GM21576 (cell line): ENCODE data around the gene TMEM8B.
"Not testable (repeated sequence)": the region's sequence is repeated elsewhere in the genome, so short reads cannot be mapped to it uniquely, and the experiment has no call there.

Source experiments
- ATAC-seq: cut with Tn5 transposase; IDR thresholded peaks from one replicate; pipeline ENCODE4 v1.9.1; 2021; ENCODE audit warnings: mild to moderate bottlenecking, moderate library complexity; ENCODE audit not compliant: unreplicated experiment

The TMEM8B gene

DNA sequence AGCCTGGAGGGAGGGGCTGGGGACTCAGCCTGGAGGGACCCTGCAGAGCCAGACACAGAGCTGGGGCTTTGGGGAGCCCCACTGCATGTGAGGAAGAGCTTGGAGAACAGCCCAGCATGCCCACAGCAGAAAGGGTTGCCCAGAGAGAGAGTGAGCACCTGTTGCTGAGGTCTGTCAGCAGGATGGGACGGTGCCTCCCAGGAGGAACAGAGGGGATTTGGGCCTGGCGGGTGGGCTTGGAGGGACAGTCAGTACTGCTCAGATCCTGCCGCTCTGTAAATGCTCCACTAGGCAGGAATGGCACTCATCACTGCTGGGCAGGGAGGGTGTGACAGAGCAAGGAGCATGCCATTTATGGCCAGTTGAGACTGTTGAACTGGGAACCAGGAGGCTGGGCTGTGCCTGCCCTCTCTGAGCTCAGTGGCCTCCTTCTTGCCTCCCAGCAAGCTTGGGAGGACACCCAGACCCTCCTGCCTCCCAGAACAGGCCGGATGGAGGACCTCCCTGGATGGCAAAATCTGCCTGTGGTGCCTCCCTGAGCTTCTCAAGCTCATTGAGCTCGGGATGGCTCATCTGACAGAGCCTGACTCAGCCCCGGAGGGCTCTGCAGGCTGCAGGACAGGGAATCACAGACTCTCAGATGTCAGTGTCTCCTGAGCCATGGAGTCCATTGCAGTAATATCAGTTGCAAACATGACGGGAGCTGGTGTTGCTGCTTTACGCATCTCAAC lies 76.2 kb downstream of the TMEM8B start:
- no peak for ATAC-seq

- ATAC-seq, result no peak
These were observed 77.1 kb downstream of the TMEM8B start, which contains the start of gene HRCT1 for GRCh38 chr9:35905912-35906679. HRCT1 (plus strand) TSS chr9:35906202; CDS start chr9:35906288, 86 bp downstream.

- no peak for ATAC-seq
These were observed 78.1 kb downstream of the TMEM8B start for GRCh38 chr9:35906923-35907699.

GRCh38 chr9:35907711-35908503 lies 78.9 kb downstream of the TMEM8B start:
- ATAC-seq, result no peak

DNA sequence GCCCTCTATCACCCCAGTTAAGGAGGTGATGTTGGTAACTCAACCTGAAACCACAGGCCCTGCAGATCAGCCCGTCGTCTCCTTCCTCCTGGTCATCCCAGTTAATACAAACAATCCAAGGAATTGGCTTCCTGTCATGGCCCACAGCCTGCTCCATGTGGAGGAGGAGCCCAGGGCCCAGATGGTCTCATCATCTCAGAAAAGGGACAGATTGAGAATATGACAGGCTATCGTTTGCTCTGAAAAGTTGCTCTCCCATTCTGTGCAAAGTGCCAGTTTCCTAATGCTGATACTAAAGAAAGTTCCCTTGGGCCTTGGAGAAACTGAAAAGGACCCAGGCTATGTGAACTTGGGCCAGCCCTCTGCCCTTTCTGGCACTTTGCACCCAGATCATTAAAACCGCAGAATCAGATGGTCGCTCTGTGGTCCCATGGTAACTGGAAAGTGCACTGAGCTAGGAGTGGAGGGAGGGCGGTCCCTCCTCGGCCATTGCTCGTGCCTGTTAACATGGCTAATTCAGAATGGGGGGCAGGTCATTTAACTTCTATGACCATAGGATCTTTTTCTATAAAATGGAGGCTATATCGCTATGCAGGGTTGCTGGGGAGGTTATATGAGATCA lies 79.6 kb downstream of the TMEM8B start:
- ATAC-seq, result no peak

DNA sequence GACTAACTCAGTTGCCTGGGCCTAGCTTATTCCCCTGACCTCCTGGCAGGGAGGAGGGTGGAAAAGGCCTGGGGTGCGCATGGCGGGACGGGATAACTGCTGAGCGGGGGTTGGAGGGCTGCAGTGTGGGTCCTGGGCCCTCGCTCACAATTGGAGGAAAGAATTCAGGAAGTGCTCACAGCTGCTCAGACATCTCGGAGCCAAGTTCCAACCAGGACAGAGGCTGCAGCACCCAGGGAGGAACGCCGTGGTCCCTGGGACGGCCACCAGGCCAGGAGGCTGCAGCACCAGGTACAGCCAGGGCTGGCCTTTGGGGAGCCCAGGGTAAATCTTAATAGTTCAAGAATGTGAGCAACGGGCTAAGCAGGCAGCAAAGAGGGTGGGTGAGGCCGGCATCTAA lies 80.2 kb downstream of the TMEM8B start, which contains the start of gene SPAAR:
Gene SPAAR, plus strand, starts transcription at position 217 of the 400 bp plus-strand sequence. CDS start 974 bp downstream, outside the sequence.
- ATAC-seq, result no peak

GRCh38 chr9:35909687-35910612 lies 80.9 kb downstream of the TMEM8B start:
- ATAC-seq, result no peak

DNA sequence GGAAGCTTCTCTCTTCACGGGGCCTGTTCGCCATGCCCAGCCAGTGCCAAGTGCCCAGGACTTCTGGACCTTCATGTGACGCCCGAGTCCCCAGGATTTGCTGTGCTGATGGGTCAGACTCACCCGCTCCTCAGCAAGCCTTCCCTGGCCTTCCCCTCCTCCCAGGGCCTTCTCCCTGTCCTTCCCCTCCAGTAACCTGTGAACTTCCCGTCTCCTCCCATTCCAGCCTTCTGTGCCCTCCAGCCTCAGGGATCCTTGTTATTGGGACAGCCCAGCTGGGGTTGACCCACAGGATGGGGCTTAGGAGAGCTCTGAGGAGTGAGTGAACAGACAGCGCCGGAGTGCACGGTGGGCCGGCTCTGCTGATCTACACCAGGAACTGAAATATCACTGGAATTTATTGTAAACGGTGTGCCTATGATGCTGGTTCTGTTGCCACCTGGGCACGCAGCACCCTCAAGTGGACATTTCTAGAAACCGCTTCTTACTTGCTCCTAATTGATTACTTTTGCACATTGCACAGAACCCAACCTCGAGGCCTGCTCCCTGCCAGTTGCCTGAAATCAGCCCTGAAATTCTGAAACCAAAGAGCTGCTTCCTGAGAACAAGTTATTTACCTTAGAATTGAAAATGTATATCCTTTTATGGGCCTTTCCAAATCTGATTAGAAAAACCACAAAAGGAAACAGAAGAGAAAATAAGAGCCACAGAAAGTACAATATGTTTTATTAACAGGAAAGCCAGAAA lies 81.8 kb downstream of the TMEM8B start:
- no peak for ATAC-seq

- no peak for ATAC-seq
These were observed 82.7 kb downstream of the TMEM8B start for GRCh38 chr9:35911690-35912089.

DNA sequence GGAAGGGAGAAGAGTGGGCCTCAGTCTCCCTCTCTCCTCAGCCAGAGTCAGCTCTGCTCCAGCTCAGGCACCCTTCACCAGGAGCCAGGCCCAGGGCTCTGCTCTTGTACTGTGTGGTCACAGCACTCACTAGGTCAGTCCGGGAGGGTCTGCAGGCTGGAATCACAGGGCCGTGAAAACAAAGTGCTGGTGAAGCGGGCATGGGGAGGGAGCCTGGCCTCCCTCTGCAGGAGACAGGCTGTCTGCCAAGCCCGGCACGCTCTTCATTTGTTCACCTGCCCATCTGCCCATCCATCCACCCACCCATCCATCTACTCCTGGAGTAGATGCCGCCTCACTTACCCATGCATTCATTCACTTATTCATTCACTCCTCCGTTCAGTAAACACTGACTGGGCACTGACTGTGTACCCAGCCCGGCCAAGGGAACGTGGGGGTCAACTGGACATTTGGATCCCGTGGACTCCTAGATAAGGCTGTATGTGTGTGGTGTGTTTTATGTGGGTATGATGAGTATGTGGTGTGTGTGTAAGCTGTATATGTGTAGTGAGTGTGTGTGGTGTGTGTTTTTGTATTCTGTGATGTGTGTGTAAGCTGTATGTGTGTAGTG lies 83.9 kb downstream of the TMEM8B start:
- ATAC-seq, result no peak

DNA sequence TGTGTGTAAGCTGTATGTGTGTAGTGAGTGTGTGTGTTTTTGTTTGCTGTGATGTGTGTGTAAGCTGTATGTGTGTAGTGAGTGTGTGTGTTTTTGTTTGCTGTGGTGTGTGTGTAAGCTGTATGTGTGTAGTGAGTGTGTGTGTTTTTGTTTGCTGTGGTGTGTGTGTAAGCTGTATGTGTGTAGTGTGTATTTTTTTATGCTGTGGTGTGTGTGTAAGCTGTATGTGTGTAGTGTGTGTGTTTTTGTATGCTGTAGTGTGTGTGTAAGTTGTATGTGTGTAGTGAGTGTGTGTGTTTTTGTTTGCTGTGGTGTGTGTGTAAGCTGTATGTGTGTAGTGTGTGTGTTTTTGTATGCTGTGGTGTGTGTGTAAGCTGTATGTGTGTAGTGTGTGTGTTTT lies 84.4 kb downstream of the TMEM8B start:
- not testable (repeated sequence) for ATAC-seq

- no peak for ATAC-seq
These were observed 85.3 kb downstream of the TMEM8B start for GRCh38 chr9:35914301-35914807.
